HepG2 (cell line): ENCODE data around the gene MARCHF9. TPM values are rescaled to one million over a fixed set of nuclear protein-coding genes. Genes with fewer than 3 reads are reported as not detected.

ENCODE experiments used
- ATAC-seq: fragments of 200-7000 bp; cut with Tn5 transposase; 3 replicates; pipeline ENCODE4 v1.9.1; 2020; ENCODE audit warnings: mild to moderate bottlenecking, moderate library complexity
- BruUV-seq: library from RNA; stranded (reverse); fragments of 400-500 nt; replicated peaks from 2 replicates; lab custom pipeline; 2021; lab: Mats Ljungman, UMichigan
- CTCF ChIA-PET: fragments of 300-600 bp; formaldehyde crosslinking; extraction: SDS; loops from one replicate; lab custom pipeline; 2021; ENCODE audit warnings: low total read pairs, inconsistent platforms, low intra/inter-chr PET ratio; lab: Yijun Ruan, JAX
- POLR2A ChIA-PET: fragments of 350-600 bp; sonication (Branson Sonifier 250); formaldehyde crosslinking; loops from one replicate; lab custom pipeline; 2020; ENCODE audit warnings: antibody characterized with exemption, inconsistent platforms; lab: Yijun Ruan, JAX
- DNase-seq: peaks from one replicate; pipeline ENCODE4 v3.0.0-alpha.2; 2015; ENCODE audit warnings: low spot score
- FAIRE-seq: peaks from 3 replicates; lab custom pipeline; 2011; peaks lifted over from hg19 to GRCh38; lab: Jason Lieb, UNC
- H2AFZ ChIP-seq: one replicate; pipeline ENCODE4 v1.6.1; 2011; ENCODE audit warnings: low read length, inconsistent platforms
- H3K27ac ChIP-seq: fragments of 300-600 bp; 3 replicates; pipeline ENCODE4 v1.8.0; 2011; ENCODE audit warnings: mixed run types, mild to moderate bottlenecking, mixed read lengths, low read length, inconsistent platforms; ENCODE audit not compliant: insufficient read depth; ENCODE audit errors: extremely low read length
- H3K27me3 ChIP-seq, 2 experiments: fragments of 200-600 bp in 1 of 2; 2 replicates in 1 of 2; 3 replicates in 1 of 2; pipeline versions ENCODE4 v1.6.0 to v1.8.0; 2011; ENCODE audit warnings: low read length in 2 of 2, mild to moderate bottlenecking in 2 of 2, moderate library complexity in 2 of 2, inconsistent platforms in 1 of 2; ENCODE audit not compliant: insufficient read depth in 2 of 2, control insufficient read depth in 1 of 2
- H3K36me3 ChIP-seq, 2 experiments: fragments of 200-600 bp in 1 of 2; replicated peaks in 1 of 2; 2 replicates in 1 of 2; 3 replicates in 1 of 2; pipeline versions ENCODE4 v1.5.1 to v1.8.0; 2011; ENCODE audit warnings: low read length in 2 of 2, inconsistent platforms in 1 of 2; ENCODE audit not compliant: insufficient read depth in 2 of 2, control insufficient read depth in 1 of 2
- H3K4me1 ChIP-seq: 2 replicates; pipeline ENCODE4 v1.5.1; 2012; ENCODE audit warnings: low read length, inconsistent platforms; ENCODE audit not compliant: insufficient read depth
- H3K4me2 ChIP-seq: 2 replicates; pipeline ENCODE4 v1.6.0; 2011; ENCODE audit warnings: low read depth, low read length, inconsistent platforms
- H3K4me3 ChIP-seq, 3 experiments: fragments of 200-600 bp in 1 of 3; sonication (generic), shearing (Covaris generic) in 1 of 3; replicated peaks in 1 of 3; 2 replicates each; pipeline ENCODE4 v1.5.1; 2011 to 2016; ENCODE audit warnings: low read length in 3 of 3, inconsistent platforms in 2 of 3, low read depth in 2 of 3, mild to moderate bottlenecking in 2 of 3, control low read depth in 1 of 3, mixed read lengths in 1 of 3; ENCODE audit not compliant: insufficient read depth in 1 of 3
- H3K79me2 ChIP-seq: one replicate; pipeline ENCODE4 v1.6.1; 2011; ENCODE audit warnings: low read length, inconsistent platforms; ENCODE audit not compliant: insufficient read depth
- H3K9ac ChIP-seq: 2 replicates; pipeline ENCODE4 v1.6.0; 2011; ENCODE audit warnings: mild to moderate bottlenecking, low read depth, low read length, inconsistent platforms; ENCODE audit not compliant: insufficient read depth
- H3K9me3 ChIP-seq: 2 replicates; pipeline ENCODE4 v1.5.1; 2012; ENCODE audit warnings: mild to moderate bottlenecking, low read length
- H4K20me1 ChIP-seq: 2 replicates; pipeline ENCODE4 v1.6.0; 2011; ENCODE audit warnings: inconsistent platforms, mild to moderate bottlenecking, low read length, moderate library complexity; ENCODE audit not compliant: insufficient read depth
- AGO1 ChIP-seq: fragments of 200-400 bp; formaldehyde crosslinking; IDR thresholded peaks from 2 replicates; pipeline ENCODE4 v1.6.1; 2017; ENCODE audit warnings: mild to moderate bottlenecking, low read depth, low read length, moderate library complexity; ENCODE audit not compliant: poor library complexity, severe bottlenecking
- CC2D1A ChIP-seq: sonication (generic); formaldehyde crosslinking; IDR thresholded peaks from 2 replicates; pipeline ENCODE4 v1.8.1; 2023; ENCODE audit warnings: mild to moderate bottlenecking, missing genetic modification reagents
- ETV5 ChIP-seq: IDR thresholded peaks from 2 replicates; pipeline ENCODE4 v1.6.1; 2018; ENCODE audit warnings: missing biosample characterization, missing genetic modification reagents, inconsistent platforms, borderline replicate concordance
- GATAD1 ChIP-seq: IDR thresholded peaks from 2 replicates; pipeline ENCODE4 v1.6.1; 2016; ENCODE audit warnings: missing genetic modification reagents, missing compliant biosample characterization
- HDAC1 ChIP-seq: sonication (generic); formaldehyde crosslinking; IDR thresholded peaks from 2 replicates; pipeline ENCODE4 v1.5.1; 2020; ENCODE audit warnings: mild to moderate bottlenecking, missing genetic modification reagents
- KLF11 ChIP-seq: IDR thresholded peaks from 2 replicates; pipeline ENCODE4 v1.6.1; 2016; ENCODE audit warnings: missing compliant biosample characterization
- KMT2B ChIP-seq: IDR thresholded peaks from 2 replicates; pipeline ENCODE4 v1.6.1; 2016; ENCODE audit warnings: missing genetic modification reagents, missing compliant biosample characterization
- MTA3 ChIP-seq: sonication (generic); formaldehyde crosslinking; IDR thresholded peaks from 2 replicates; pipeline ENCODE4 v1.4.0; 2020; ENCODE audit warnings: missing genetic modification reagents
- THAP11 ChIP-seq: IDR thresholded peaks from 2 replicates; pipeline ENCODE4 v1.6.1; 2016; ENCODE audit warnings: missing biosample characterization, missing genetic modification reagents
- ZBTB7A ChIP-seq: sonication (generic); formaldehyde crosslinking; IDR thresholded peaks from 2 replicates; pipeline ENCODE4 v1.8.0; 2022; ENCODE audit warnings: mild to moderate bottlenecking, missing genetic modification reagents
- ZFX ChIP-seq: sonication (generic); formaldehyde crosslinking; IDR thresholded peaks from 2 replicates; pipeline ENCODE4 v1.4.0; 2020; ENCODE audit warnings: mild to moderate bottlenecking, low read depth, missing genetic modification reagents, moderate library complexity
- WGBS: methylation state at CpG from one replicate; pipeline ENCODE4 v1.1.6; 2017; ENCODE audit warnings: low lambda C conversion rate; 5-methylcytosine and 5-hydroxymethylcytosine counted together
- in situ Hi-C: cut with HindIII; loops from 2 replicates; pipeline ENCODE4 v1.10.0; 2017; ENCODE audit warnings: low pct_unique_long_range_greater_than_20kb; ENCODE audit not compliant: extremely low pct_ligation_motif_present
- intact Hi-C: fragments of 100-400 bp; cut with micrococcal nuclease; formaldehyde crosslinking; loops from one replicate; pipeline ENCODE4 v1.10.0; 2022; ENCODE audit not compliant: unreplicated experiment
- polyA plus RNA-seq, 8 experiments: library from polyadenylated mRNA; depleted of rRNA in 3 of 8; stranded (reverse) in 7 of 8; unstranded in 1 of 8; fragments of >200 nt; fragmentation: Illumina TruSeq in 4 of 8; extraction: Trizol in 4 of 8; gene quantifications; 2 replicates each; pipeline versions ENCODE4 v1.2.1 to v1.2.3, GENCODE V29; 2011 to 2016; ENCODE audit warnings: low read depth in 4 of 8, missing spikeins in 1 of 8, mixed read lengths in 1 of 8; ENCODE audit not compliant: insufficient read depth in 1 of 8
- total RNA-seq, 5 experiments: library from RNA; depleted of rRNA; stranded (reverse); fragments of >200 nt; fragmentation: Illumina TruSeq; extraction: Trizol; gene quantifications; 2 replicates each; pipeline ENCODE4 v1.2.3, GENCODE V29; 2016; ENCODE audit warnings: low read depth in 1 of 5
- TF ChIP-seq, protein P1 (sequence below): IDR thresholded peaks from 2 replicates; pipeline ENCODE4 v1.6.1; 2016
- TF ChIP-seq, protein P2 (sequence below): sonication (generic); formaldehyde crosslinking; IDR thresholded peaks from 2 replicates; pipeline ENCODE4 v1.5.0; 2020; ENCODE audit warnings: mild to moderate bottlenecking, missing genetic modification reagents, moderate library complexity
- TF ChIP-seq, protein P3 (sequence below): sonication (generic); formaldehyde crosslinking; IDR thresholded peaks from 2 replicates; pipeline ENCODE4 v1.5.1; 2020; ENCODE audit warnings: mild to moderate bottlenecking, missing genetic modification reagents, moderate library complexity

MARCHF9 gene
- total and polyA plus RNA-seq, 2 of the 13 experiments (the other 11 are each of a cell fraction or from before 2014, with no cell fraction given), result 5.7 to 9.6 TPM

DNA sequence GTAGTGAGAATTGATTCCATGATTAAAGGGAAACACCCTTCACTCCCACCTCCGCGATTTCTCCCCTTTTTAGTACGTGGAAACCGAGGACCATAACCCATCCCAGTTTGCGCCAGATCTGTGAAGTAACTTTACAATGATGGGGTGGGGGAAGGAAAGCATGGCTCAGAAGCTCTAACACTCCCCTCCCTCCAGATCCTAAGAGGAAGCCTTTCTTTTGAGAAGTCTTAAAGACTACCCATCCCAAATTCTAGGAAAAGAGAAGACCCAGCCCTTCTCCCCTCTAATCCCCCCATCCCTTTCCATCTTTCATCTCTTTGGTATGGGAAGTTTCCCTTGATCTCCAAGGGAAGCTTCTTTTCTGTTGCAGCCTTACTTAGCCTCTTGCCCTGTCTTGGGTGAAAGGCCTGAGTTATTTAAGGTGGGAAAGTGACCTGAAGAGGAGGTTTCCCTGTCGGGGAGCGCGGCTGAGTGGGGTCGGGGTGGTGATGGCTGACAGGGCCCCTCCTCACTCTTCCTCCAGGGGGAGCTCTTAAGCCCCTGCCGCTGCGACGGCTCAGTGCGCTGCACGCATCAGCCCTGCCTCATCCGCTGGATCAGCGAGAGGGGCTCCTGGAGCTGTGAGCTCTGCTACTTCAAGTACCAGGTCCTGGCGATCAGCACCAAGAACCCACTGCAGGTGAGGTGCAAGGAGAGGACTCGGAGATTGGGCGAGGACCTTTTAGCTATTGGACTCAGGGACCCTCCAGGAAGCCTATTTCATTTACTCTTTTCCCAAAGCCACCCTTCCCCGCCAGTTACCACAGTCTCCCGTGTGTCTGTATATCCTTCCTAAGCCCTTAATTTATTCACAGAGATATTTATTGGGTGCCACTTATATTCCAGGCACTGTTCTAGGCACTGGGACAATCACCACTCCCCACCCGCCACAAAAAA, 1.8 kb downstream of the MARCHF9 start:
- Histone ChIP-seq H3K4me3 (peak overlapping the region; percentile 81 to 82 (median 81)), H3K4me1 (peaks cover 39% of the 10 kb centered on the region), H2AFZ (peak overlapping the region; percentile 5), H3K79me2 (peaks cover 7% of the 10 kb centered on the region), H3K27ac (peak overlapping the region; percentile 67), H4K20me1 (0 out of 2 replicates have a peak, but pooled peaks cover 5% of the 10 kb centered on the region), H3K36me3 (no peaks in the 10 kb centered on the region; a peak in 1 of 5 replicates), H3K9ac (peak overlapping the region; percentile 71; the same call in 1 of the 2 replicates), H3K9me3 (no peaks in the 10 kb centered on the region), H3K27me3 (no peaks in the 10 kb centered on the region; a peak in 1 of 5 replicates), H3K4me2 (peak overlapping the region; percentile 96)
- ATAC-seq (peak; percentile 61), FAIRE-seq (no peak), DNase-seq (no peak)
- in situ Hi-C loops, result no loop called here
- intact Hi-C loops, result no loop called here
- 38% methylated on average over 14 of the region's 22 CpGs for WGBS
- BruUV-seq, result no TSS peak
- CTCF ChIA-PET, result interaction anchor here (1.2 to 1.8 kb wide), 2 partner anchors 8 to 149 kb away, joined by 3 to 9 read pairs; no protein-coding TSS in a partner anchor
- POLR2A ChIA-PET, result interaction anchor here (1.3 to 3.0 kb wide), 4 partner anchors 8 to 16 kb away, joined by 8 to 14 read pairs (median 9); partner anchors contain the start of genes CYP27B1, EEF1AKMT3, METTL1 and TSPAN31
- TF ChIP-seq, protein P1, sequence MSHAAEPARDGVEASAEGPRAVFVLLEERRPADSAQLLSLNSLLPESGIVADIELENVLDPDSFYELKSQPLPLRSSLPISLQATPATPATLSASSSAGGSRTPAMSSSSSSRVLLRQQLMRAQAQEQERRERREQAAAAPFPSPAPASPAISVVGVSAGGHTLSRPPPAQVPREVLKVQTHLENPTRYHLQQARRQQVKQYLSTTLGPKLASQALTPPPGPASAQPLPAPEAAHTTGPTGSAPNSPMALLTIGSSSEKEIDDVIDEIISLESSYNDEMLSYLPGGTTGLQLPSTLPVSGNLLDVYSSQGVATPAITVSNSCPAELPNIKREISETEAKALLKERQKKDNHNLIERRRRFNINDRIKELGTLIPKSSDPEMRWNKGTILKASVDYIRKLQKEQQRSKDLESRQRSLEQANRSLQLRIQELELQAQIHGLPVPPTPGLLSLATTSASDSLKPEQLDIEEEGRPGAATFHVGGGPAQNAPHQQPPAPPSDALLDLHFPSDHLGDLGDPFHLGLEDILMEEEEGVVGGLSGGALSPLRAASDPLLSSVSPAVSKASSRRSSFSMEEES (CRISPR knock-in tag), result no peak
- TF ChIP-seq, protein P2, sequence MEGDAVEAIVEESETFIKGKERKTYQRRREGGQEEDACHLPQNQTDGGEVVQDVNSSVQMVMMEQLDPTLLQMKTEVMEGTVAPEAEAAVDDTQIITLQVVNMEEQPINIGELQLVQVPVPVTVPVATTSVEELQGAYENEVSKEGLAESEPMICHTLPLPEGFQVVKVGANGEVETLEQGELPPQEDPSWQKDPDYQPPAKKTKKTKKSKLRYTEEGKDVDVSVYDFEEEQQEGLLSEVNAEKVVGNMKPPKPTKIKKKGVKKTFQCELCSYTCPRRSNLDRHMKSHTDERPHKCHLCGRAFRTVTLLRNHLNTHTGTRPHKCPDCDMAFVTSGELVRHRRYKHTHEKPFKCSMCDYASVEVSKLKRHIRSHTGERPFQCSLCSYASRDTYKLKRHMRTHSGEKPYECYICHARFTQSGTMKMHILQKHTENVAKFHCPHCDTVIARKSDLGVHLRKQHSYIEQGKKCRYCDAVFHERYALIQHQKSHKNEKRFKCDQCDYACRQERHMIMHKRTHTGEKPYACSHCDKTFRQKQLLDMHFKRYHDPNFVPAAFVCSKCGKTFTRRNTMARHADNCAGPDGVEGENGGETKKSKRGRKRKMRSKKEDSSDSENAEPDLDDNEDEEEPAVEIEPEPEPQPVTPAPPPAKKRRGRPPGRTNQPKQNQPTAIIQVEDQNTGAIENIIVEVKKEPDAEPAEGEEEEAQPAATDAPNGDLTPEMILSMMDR (CRISPR knock-in tag), result peak; percentile 94
- TF ChIP-seq HDAC1 (peak; percentile 35; the same call in 1 of the 2 replicates), MTA3 (no peak), KLF11 (CRISPR knock-in tag) (0 out of 2 replicates have a peak, but pooled peaks have one; percentile 50), KMT2B (CRISPR knock-in tag) (0 out of 2 replicates have a peak, but pooled peaks have one; percentile 50), AGO1 (peak; percentile 33), ZFX (peak; percentile 48; the same call in 1 of the 2 replicates), THAP11 (CRISPR knock-in tag) (peak; percentile 26; the same call in 1 of the 2 replicates), ZBTB7A (CRISPR knock-in tag) (peak; percentile 42; the same call in 1 of the 2 replicates), CC2D1A (CRISPR knock-in tag) (no peak), GATAD1 (CRISPR knock-in tag) (peak; percentile 50; the same call in 1 of the 2 replicates), ETV5 (CRISPR knock-in tag) (0 out of 2 replicates have a peak, but pooled peaks have one; percentile 23)
- TF ChIP-seq, protein P3, sequence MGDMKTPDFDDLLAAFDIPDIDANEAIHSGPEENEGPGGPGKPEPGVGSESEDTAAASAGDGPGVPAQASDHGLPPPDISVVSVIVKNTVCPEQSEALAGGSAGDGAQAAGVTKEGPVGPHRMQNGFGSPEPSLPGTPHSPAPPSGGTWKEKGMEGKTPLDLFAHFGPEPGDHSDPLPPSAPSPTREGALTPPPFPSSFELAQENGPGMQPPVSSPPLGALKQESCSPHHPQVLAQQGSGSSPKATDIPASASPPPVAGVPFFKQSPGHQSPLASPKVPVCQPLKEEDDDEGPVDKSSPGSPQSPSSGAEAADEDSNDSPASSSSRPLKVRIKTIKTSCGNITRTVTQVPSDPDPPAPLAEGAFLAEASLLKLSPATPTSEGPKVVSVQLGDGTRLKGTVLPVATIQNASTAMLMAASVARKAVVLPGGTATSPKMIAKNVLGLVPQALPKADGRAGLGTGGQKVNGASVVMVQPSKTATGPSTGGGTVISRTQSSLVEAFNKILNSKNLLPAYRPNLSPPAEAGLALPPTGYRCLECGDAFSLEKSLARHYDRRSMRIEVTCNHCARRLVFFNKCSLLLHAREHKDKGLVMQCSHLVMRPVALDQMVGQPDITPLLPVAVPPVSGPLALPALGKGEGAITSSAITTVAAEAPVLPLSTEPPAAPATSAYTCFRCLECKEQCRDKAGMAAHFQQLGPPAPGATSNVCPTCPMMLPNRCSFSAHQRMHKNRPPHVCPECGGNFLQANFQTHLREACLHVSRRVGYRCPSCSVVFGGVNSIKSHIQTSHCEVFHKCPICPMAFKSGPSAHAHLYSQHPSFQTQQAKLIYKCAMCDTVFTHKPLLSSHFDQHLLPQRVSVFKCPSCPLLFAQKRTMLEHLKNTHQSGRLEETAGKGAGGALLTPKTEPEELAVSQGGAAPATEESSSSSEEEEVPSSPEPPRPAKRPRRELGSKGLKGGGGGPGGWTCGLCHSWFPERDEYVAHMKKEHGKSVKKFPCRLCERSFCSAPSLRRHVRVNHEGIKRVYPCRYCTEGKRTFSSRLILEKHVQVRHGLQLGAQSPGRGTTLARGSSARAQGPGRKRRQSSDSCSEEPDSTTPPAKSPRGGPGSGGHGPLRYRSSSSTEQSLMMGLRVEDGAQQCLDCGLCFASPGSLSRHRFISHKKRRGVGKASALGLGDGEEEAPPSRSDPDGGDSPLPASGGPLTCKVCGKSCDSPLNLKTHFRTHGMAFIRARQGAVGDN (CRISPR knock-in tag), result peak; percentile 63
